ENCODE results near the gene MED15.

The MED15 gene

DNA sequence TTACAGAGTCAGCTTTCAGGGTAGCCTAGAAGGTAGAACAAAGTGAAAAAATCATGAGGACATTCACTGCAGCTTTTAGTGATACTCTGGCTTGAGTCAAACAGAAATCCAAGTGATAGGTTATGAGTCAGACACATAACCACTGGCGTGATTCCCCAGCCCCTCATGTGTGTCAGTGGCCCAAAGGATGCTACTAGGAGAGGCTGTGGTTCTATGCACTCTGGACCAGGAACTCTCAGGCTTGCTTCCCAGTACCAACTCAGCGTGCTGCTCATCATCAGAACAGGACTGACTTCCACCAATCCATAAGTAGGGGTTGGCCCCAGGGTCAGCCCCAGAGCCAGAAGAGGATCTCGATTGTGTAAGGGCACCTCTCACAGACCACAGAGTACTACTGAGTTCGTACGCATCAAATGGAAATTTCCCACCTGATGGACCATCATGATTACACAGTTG, 116.8 kb downstream of the MED15 start:
- peak in 1 of 2 donors; percentile 34 for DNase-seq (ENCODE audit: low read depth in 2 of 2)

DNA sequence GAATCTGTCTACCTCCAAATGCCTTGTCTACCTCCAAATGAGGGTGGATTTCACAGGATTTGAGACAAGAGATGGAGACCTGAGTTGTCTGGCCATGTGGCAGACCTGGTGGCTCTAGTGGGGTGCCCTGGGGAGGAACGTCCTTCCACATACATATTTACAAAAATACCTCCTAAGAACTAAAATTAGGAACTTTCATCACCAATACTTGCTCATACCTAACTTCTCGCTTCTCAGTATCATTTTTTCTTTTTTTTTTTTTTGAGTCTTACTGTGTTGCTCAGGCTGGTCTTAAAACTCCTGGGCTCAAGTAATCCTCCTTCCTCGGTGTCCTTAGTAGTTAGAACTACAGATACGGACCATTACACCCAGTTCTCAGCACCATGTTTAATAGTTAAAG, 117.9 kb downstream of the MED15 start:
- no peak for DNase-seq (ENCODE audit: low read depth in 2 of 2)

DNA sequence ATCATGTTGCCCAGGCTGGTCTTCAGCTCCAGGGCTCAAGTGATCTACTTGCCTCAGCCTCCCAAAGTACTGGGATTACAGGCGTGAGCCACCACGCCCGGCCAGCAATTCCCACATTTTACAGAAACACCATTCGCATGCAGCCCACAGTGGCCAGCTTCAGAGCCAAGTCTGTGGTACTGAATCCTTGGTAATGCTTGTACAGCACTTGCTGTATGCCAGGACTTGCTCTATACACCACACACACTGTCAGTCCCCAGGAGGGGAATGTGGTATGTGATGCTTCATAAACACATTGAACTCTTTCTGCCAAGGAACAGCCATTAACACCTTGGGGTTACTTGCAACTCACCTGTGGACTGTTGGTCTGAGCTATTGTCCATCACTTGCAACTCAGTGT, 119.4 kb downstream of the MED15 start:
- no peak for DNase-seq (ENCODE audit: low read depth in 2 of 2)

DNA sequence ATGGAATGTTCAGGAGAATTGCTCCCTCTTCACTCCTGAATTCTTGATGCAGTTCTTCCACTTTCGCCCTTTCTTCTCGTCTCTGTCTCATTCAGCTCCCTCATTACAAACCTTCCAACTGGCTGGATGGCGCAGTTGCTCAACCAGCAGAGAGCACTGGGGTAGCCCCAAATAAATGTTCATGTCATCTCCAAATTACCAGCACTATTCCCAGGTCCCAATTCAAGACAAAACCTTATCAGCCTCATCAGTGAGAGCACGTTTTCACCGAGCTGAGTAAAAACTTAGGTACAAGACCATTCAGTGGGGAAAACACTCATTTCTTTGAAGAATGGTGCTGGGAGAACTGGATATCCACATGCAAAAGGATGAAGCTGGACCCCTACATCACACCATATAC, 120.0 kb downstream of the MED15 start:
- no peak for DNase-seq (ENCODE audit: low read depth in 2 of 2)

DNA sequence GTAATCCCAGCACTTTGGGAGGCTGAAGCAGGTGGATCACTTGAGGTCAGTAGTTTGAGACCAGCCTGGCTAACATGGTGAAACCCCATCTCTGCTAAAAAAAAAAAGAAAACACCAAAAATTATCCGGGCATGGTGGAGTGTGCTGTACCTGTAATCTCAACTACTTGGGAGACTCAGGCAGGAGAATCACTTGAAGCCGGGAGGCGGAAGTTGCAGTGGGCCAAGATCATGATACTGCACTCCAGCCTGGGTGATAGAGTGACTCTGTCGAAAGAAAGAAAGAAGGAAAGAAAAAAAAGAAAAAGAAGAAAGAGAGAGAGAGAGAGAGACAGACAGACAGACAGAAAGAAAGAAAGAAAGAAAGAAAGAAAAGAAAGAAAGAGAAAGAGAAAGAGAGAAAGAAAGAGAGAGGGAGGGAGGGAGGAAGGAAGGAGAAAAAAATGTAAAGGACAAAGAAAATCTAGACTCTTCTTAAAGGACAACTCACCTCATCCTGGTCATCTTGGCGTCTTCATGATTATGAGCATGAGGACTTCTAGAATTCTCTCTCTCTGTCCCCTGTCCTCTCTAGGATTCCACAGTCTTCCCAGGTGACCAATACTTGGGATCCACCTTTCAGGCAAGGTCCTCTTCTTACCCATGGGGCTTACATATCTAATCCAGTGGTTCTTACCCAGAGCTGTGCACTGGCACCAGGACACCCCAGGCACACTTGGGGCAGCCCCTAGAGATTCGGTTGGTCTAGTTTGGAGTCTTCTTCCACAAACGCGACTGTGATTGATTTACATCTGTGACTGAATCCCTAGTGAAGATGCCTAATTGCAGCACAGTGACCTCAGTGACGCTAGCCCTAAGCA, 120.9 kb downstream of the MED15 start:
- DNase-seq (ENCODE audit: low read depth in 2 of 2), result no peak

DNA sequence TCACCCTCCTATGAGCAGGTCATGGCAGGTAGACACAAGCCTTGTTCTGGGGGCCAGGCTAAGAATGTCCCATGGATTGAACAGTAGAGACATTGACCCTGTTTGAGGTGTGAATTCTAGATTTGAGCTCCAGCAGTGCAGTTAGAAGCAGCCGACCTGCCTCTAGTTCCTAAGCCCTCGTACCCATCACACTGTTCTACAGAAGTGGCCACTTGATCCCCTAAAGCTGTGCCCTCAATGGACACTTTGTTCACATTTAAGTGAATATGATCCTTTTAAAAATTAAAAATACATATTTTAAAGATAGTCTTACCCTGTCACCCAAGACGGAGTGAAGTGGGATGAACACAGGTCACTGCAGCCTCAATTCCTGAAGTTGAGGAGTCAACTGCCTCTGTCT, 122.0 kb downstream of the MED15 start:
- no peak for DNase-seq (ENCODE audit: low read depth in 2 of 2)

DNA sequence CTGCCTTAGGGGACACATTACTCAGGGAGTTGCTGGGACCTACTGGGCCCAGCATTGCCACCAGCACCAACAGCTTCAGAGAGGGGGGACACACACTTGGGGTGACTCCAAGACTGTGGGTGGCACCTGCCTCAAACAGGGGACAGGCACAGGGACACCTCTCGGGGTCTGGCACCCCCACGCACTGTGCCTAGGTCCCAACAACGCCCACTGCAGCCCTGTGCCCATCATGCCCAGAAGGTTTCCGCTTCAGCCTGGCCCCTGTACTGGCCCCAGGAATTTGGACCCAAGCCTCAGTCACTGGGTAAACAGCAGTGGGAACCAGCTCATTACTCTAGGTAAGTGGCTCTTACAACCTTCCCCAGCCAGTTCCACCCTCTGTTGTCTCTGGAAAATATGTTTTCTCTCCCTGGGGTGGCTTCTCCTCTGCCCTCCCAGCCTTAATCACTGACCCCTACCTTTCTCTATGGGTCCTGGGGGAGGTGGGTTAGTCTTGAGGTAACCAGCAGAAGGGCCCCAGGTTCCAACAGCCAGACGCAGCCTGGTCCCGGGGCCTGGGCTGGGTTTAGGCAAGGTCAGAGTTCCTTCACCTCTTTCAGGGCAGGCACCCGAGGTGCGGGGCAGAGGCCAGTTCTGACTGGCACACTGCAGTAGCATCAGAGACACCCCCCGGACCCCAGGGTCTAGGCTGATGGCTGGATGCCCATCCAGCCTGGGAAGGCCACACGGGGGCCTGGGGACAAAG, 123.6 kb downstream of the MED15 start:
- DNase-seq (ENCODE audit: low read depth in 2 of 2), result no peak

DNA sequence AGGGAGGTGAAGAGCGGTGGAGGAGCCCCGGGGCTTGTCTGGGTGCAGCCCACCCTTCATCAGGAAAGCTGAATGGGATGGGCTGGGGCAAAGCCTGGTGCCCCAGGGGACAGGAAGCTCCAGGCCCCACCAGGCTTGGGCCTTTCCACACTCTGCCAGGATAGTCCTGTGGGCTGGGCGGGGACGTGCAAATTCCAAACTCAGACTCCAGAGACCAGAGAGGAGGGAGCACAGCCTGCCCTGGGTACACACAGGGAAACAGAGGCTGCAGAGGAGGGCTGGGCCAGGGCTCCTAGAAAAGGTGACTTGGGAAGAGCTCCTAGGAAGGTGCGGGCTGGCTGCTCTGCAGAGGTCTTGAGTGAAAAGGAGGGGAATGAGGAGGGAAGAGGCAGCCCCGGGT, 124.7 kb downstream of the MED15 start:
- DNase-seq (ENCODE audit: low read depth in 2 of 2), result no peak

DNA sequence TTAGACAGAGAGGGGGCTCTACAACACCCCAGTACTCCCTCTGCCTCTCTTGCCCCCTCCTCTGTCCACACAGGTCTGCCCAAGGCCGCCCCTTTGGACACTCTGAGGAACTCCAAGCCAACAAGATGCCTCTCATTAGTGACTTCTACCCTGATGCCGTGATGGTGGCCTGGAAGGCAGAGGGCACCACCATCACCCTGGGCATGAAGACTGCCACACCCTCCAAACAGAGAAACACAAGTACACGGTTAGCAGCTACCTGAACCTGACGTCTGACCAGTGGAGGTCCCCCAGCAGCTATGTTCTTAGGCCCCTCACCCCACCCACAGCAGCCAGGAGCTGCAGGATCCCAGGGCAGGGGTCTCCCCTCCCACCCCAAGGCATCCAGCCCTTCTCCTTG, 125.1 kb downstream of the MED15 start:
- DNase-seq (ENCODE audit: low read depth in 2 of 2), result no peak

DNA sequence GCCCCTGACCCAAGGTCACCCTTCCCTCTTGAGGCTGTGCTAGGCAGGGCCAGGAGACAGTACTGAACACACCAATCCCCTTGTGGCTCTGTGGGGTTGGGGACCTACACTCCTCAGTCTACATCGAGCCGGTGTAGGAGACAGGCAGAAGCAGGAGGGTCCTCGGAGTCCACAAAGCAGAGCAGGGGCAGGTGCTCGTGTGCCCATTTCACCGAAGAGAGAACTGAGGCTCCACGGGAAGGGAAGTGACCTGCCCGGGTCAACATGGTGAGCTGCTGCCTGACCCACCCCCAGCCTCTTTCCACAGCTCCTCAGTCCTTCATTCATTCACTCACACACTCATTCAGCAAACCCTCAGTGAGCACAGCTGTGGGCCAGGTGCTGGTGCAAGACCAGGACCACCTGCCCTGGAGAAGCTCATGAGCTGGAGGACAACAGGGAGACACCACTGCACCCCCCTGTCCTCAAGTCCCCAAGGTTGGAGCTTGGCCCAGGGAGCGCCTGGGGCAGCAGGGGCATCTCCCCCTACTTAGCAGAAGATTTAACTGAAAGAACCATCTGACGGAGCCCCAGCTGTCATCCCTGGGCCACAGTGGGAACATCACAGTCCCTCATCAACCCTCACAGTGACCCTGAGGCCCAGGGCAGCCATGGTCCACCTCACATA, 127.3 kb downstream of the MED15 start:
- DNase-seq (ENCODE audit: low read depth in 2 of 2), result no peak

DNA sequence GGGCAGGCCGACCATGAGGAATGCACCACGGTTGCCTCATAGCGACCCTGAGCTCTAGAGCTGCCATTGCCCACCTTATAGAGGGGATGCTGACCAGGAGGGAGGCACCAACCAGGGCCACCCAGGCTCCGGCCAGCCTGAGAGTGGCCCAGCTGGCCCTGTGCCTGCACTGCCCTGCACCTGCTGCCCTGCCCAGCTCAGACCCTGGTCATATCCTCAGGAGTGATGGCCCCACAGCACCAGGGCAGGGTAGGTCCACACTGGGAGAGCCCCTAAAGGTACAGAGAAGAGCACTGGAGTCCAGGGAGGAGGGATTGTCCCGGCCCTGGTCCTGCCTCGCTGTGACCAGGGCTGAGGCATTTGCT, 127.8 kb downstream of the MED15 start:
- DNase-seq (ENCODE audit: low read depth in 2 of 2), result no peak

DNA sequence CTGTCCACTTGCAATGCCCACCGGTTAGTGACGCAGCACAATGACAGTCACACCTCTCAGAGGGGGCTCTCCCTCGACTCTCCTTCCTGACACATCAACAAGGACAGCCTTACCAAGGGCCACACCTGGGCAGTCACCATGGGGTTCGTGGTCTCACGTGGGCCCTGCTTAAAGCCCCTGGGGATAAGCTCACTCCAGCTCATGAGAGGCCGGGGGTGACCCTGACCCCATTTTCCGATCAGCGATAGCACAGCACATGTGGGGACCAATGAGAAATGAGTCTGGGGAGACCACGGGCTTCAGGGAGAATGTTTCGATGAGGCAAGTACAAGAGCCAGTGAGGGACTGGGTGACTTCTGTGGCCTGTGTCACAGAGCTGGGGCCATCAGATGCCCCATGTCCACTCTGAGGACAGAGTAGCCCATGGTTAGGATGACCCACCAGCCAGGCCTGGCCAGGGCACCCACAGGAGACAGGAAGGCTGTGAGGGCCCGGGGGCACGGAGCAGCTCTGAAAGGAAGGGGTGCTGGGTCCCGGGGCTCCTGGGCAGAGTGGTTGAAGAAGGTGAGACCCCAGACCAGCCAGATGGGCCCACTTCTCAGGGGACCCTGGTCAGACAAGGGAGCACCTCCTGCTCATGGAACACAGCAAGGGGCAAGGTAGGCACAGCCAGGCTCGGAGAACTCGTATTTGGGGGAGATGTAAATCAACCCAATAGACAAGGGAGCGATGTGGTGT, 128.8 kb downstream of the MED15 start:
- DNase-seq (ENCODE audit: low read depth in 2 of 2), result no peak

DNA sequence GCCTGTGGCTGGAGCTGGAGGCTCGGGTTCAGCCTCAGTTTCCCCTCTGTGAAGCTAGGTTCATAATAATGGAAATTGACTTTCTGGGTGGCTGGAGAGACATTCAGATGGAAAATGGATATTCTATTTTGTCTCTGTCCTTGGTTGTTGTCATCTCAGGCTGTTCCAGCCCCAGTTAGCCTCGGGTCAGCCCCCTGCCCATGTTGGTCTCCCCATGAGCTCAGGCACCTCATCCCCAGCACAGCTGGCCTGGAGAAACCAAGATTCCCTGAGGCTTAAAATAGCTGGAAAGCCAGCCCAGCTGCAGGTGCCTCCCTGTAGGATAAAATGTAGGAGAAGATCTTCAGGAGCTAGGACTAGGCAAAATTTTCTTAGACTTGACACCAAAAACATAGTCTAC, 129.5 kb downstream of the MED15 start:
- DNase-seq (ENCODE audit: low read depth in 2 of 2), result no peak

Measured in activated CD4-positive, alpha-beta T cell treated with anti-CD3 and anti-CD28 coated beads for 24 hours (primary cell).